Loucy (cell line): Measurements from ENCODE around the gene PIAS4.

Experiments
- H2AFZ ChIP-seq: fragments of 200-600 bp; sonication (generic); 2 replicates; pipeline ENCODE4 v1.6.0; 2016; ENCODE audit warnings: antibody characterized with exemption, mild to moderate bottlenecking, low read length, moderate library complexity
- H3F3A ChIP-seq: fragments of 200-600 bp; 2 replicates; pipeline ENCODE4 v1.6.0; 2016; ENCODE audit warnings: antibody characterized with exemption, low read depth, mild to moderate bottlenecking
- H3K27me3 ChIP-seq: fragments of 200-600 bp; sonication (generic); 2 replicates; pipeline ENCODE4 v1.6.1; 2014; ENCODE audit warnings: low read length, mild to moderate bottlenecking; ENCODE audit not compliant: insufficient read depth, poor library complexity, severe bottlenecking
- H3K36me3 ChIP-seq: fragments of 200-600 bp; sonication (generic); 2 replicates; pipeline ENCODE4 v1.6.1; 2016; ENCODE audit warnings: low read length; ENCODE audit not compliant: insufficient read depth
- H3K4me1 ChIP-seq: fragments of 200-600 bp; sonication (generic); 2 replicates; pipeline ENCODE4 v1.5.1; 2014; ENCODE audit warnings: low read length, mild to moderate bottlenecking; ENCODE audit not compliant: insufficient read depth, poor library complexity, severe bottlenecking
- H3K4me2 ChIP-seq: fragments of 200-600 bp; sonication (generic); 2 replicates; pipeline ENCODE4 v1.6.0; 2014; ENCODE audit warnings: antibody characterized with exemption, low read length, low read depth, mild to moderate bottlenecking; ENCODE audit not compliant: poor library complexity, severe bottlenecking
- H3K4me3 ChIP-seq: fragments of 200-600 bp; sonication (generic); 2 replicates; pipeline ENCODE4 v1.5.1; 2014; ENCODE audit warnings: low read length, mild to moderate bottlenecking, mixed read lengths; ENCODE audit not compliant: poor library complexity, severe bottlenecking
- H3K79me2 ChIP-seq: fragments of 200-600 bp; sonication (generic); 2 replicates; pipeline ENCODE4 v1.6.1; 2014; ENCODE audit warnings: low read length; ENCODE audit not compliant: insufficient read depth
- H3K9ac ChIP-seq: fragments of 200-600 bp; sonication (generic); 2 replicates; pipeline ENCODE4 v1.6.0; 2014; ENCODE audit warnings: mild to moderate bottlenecking, low read depth, low read length, moderate library complexity; ENCODE audit not compliant: poor library complexity, severe bottlenecking
- H3K9me2 ChIP-seq: fragments of 200-600 bp; sonication (generic); replicated peaks from 2 replicates; pipeline ENCODE4 v1.6.1; 2016; ENCODE audit warnings: low read depth, low read length, mixed read lengths
- H3K9me3 ChIP-seq: fragments of 200-600 bp; sonication (generic); 2 replicates; pipeline ENCODE4 v1.6.1; 2014; ENCODE audit warnings: mild to moderate bottlenecking, antibody characterized with exemption, low read length, low read depth; ENCODE audit not compliant: insufficient read depth
- H4K20me1 ChIP-seq: fragments of 200-600 bp; sonication (generic); 2 replicates; pipeline ENCODE4 v1.6.0; 2014; ENCODE audit warnings: antibody characterized with exemption, low read length, mild to moderate bottlenecking; ENCODE audit not compliant: insufficient read depth, poor library complexity, severe bottlenecking
- EZH2phosphoT487 ChIP-seq: fragments of 200-600 bp; IDR thresholded peaks from 2 replicates; pipeline ENCODE4 v1.6.1; 2018; ENCODE audit warnings: antibody characterized with exemption, mild to moderate bottlenecking, moderate library complexity, borderline replicate concordance
- TF ChIP-seq, protein P1 (sequence below): fragments of 200-600 bp; sonication (generic); conservative IDR thresholded peaks from 2 replicates; pipeline ENCODE4 v1.5.1; 2014; ENCODE audit warnings: mild to moderate bottlenecking, antibody characterized with exemption, low read length

Gene PIAS4

DNA sequence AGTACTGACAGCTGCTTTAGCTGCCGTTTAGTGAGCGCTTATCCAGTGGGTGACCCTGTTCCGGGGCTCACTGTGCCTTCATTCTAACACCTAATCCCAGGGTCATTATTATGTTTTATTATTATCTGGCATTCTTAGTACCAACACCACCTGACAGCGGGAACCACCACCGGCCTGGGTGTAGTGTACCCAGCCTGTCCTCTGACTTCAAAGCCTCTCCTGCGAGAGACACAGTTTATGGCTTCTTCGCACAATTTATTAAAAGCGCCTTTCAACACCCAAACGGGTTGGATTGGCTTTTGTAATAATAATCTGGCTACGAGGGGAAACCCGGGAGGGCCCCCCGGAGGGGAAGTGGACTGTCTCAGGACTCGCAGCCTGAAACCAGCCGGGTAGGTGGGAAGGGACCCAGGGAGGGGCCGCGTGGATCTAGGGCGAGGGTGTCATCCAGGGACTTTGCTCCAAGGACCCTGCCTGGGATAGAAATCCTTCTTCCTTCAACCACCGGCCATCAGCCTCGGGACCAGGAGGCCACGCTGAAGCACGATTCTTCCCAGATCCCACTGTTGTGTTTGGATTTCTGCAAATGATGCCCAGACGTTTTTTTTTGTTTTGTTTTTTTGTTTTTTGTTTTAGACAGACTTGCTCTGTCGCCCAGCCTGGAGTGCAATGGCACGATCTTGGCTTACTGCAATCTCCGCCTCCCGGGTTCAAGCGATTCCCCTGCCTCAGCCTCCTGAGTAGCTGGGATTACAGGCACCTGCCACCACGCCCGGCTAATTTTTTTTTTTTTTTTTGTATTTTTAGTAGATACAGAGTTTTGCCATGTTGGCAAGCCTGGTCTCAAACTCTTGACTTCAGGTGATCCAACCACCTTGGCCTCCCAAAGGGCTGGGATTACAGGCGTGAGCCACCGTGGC lies 60.8 kb downstream of the PIAS4 start:
- no peak for TF ChIP-seq EZH2phosphoT487
- H3K36me3 ChIP-seq: no peaks in the 10 kb centered on the region
- H3K9me3 ChIP-seq: no peaks in the 10 kb centered on the region
- peak overlapping the region; percentile 86 for H3K4me3 ChIP-seq
- H3K79me2 ChIP-seq: peaks cover 28% of the 10 kb centered on the region
- no peaks in the 10 kb centered on the region for H3K9me2 ChIP-seq
- no peaks in the 10 kb centered on the region for H3F3A ChIP-seq
- H3K4me2 ChIP-seq: peak overlapping the region; percentile 97
- peaks cover 21% of the 10 kb centered on the region for H4K20me1 ChIP-seq
- H3K9ac ChIP-seq: peak overlapping the region; percentile 99
- H3K4me1 ChIP-seq: peaks cover 16% of the 10 kb centered on the region
- H2AFZ ChIP-seq: peak overlapping the region; percentile 87; the same call in 1 of the 2 replicates
- H3K27me3 ChIP-seq: no peaks in the 10 kb centered on the region

DNA sequence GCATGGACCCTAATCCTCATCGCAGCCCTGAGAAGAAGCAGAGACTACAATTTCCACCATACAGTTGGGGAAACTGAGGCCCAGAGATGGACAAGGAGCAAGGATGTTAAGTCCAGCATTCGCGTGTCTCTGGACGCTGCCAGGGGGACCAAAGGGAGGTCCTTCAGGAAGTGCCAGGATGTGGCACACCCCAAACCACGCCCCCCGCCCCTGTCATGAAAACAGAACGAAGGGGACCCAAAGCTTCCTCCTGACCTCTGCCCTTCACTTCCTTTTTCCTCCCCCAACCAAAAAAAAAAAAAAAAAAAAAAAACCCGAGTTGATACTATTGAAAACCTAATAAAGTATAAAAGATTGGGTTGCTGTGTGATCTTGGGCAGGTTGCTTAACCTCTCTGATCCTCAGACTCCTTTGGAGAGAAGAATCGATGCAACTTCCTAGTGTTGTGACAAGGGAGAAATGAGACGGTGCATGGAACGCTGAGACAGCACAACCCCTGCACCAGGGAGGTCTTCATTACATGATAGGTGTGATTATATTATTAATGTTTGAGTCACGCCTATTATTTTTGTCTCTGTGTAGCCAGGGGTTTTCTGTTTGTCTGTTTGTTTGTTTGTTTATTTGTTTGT lies 61.9 kb downstream of the PIAS4 start:
- Histone ChIP-seq H3K4me3 (no peak overlapping the region), H4K20me1 (peaks cover 9% of the 10 kb centered on the region), H3K79me2 (peaks cover 16% of the 10 kb centered on the region), H3K9me2 (no peaks in the 10 kb centered on the region), H3K27me3 (no peaks in the 10 kb centered on the region), H2AFZ (no peak overlapping the region), H3K4me1 (peaks cover 7% of the 10 kb centered on the region), H3K9me3 (no peaks in the 10 kb centered on the region), H3K36me3 (no peaks in the 10 kb centered on the region), H3F3A (no peaks in the 10 kb centered on the region), H3K9ac (no peak overlapping the region), H3K4me2 (peak overlapping the region; percentile 97)
- TF ChIP-seq, protein P1, sequence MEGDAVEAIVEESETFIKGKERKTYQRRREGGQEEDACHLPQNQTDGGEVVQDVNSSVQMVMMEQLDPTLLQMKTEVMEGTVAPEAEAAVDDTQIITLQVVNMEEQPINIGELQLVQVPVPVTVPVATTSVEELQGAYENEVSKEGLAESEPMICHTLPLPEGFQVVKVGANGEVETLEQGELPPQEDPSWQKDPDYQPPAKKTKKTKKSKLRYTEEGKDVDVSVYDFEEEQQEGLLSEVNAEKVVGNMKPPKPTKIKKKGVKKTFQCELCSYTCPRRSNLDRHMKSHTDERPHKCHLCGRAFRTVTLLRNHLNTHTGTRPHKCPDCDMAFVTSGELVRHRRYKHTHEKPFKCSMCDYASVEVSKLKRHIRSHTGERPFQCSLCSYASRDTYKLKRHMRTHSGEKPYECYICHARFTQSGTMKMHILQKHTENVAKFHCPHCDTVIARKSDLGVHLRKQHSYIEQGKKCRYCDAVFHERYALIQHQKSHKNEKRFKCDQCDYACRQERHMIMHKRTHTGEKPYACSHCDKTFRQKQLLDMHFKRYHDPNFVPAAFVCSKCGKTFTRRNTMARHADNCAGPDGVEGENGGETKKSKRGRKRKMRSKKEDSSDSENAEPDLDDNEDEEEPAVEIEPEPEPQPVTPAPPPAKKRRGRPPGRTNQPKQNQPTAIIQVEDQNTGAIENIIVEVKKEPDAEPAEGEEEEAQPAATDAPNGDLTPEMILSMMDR: no peak
- no peak for TF ChIP-seq EZH2phosphoT487

DNA sequence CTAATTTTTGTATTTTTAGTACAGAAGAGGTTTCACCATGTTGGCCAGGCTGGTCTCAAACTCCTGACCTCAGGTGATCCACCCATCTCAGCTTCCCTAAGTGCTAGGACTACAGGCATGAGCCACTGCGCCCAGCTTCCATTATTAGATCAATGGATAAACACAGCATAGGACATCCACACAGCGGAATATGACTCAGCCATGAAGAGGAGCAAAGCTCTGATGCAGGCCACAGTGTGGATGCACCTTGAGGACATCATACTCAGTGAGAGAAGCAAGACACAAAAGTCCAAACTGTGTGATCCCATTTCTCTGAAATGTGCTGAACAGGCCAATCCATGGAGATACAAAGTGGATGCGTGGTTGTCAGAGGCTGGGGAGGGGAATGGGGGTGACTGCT lies 64.1 kb downstream of the PIAS4 start:
- Histone ChIP-seq H3K4me3 (no peak overlapping the region), H3K9me2 (no peaks in the 10 kb centered on the region)

More for the DNA sequence above, 64.1 kb downstream of the PIAS4 start:
- no peak overlapping the region for H2AFZ ChIP-seq
- peaks cover 9% of the 10 kb centered on the region; the same call in 1 of the 2 replicates for H3K79me2 ChIP-seq
- H3K4me2 ChIP-seq: no peak overlapping the region
- TF ChIP-seq EZH2phosphoT487: no peak
- TF ChIP-seq, protein P1: no peak
- no peaks in the 10 kb centered on the region for H3K9me3 ChIP-seq
- no peak overlapping the region for H3K9ac ChIP-seq
- no peaks in the 10 kb centered on the region for H4K20me1 ChIP-seq
- no peaks in the 10 kb centered on the region for H3K36me3 ChIP-seq
- peaks cover 5% of the 10 kb centered on the region for H3K4me1 ChIP-seq
- H3K27me3 ChIP-seq: no peaks in the 10 kb centered on the region
- no peaks in the 10 kb centered on the region for H3F3A ChIP-seq
